ENCODE data around the gene TNFRSF19. TPM values are rescaled to one million over a fixed set of nuclear protein-coding genes. Genes with fewer than 3 reads are reported as not detected.
A peak's percentile ranks its signal among the peaks of the same experiment; 100 is the strongest.

TNFRSF19 gene
- polyA plus RNA-seq, 1 donor from 2014 or later: 0.29 TPM

GRCh38 chr13:23621316-23621645 is 51.1 kb downstream of the TNFRSF19 start:
- no peaks in the 10 kb centered on the region for H3K4me1 Mint-ChIP-seq
- H3K9me3 Mint-ChIP-seq: no peaks in the 10 kb centered on the region
- H3K4me3 Mint-ChIP-seq: no peak overlapping the region
- H3K27me3 Mint-ChIP-seq: peaks cover 7% of the 10 kb centered on the region
- no peaks in the 10 kb centered on the region for H3K36me3 Mint-ChIP-seq
- H3K27ac Mint-ChIP-seq: no peak overlapping the region

DNA sequence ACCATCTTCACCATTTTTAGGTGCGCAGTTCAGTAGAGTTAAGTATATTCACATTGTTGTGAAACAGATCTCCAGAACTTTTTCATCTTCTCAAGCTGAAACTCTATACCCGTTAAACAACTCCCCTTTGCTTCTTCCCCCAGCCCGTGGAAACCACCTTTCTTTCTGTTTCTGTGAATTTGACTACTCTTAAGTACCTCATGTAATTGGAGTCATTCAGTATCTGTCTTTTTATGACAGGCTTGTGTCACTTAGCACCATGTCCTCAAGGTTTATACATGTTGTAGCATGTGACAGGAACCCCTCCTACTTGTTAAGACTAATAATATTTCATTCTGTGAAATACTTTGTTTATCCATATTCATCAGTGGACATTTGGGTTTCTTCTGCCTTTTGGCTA is 52.8 kb downstream of the TNFRSF19 start:
- Mint-ChIP-seq H3K9me3 (no peaks in the 10 kb centered on the region), H3K4me1 (no peaks in the 10 kb centered on the region), H3K27me3 (peaks cover 5% of the 10 kb centered on the region), H3K36me3 (peaks cover 2% of the 10 kb centered on the region), H3K4me3 (no peak overlapping the region), H3K27ac (no peak overlapping the region)

DNA sequence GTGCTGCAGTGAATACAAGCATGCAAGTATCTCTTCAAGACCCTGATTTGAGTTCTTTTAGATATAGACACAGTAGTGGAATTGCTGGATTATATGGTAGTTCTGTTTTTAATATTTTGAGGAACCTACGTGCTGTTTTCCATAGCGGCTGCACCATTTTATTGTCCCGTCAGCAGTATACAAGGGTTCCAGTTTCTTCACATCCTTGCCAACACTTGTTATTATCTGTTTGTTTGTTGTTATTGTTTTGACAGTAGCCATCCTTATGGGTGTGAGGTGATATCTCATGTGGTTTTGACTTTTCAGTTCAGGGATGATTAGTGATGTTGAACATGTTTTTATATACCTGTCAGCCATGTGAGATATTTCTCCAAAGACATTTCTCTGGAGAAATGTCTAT is 53.2 kb downstream of the TNFRSF19 start:
- Mint-ChIP-seq H3K9me3 (no peaks in the 10 kb centered on the region), H3K4me1 (no peaks in the 10 kb centered on the region), H3K36me3 (peaks cover 2% of the 10 kb centered on the region), H3K27ac (no peak overlapping the region), H3K4me3 (no peak overlapping the region), H3K27me3 (peaks cover 8% of the 10 kb centered on the region)

DNA sequence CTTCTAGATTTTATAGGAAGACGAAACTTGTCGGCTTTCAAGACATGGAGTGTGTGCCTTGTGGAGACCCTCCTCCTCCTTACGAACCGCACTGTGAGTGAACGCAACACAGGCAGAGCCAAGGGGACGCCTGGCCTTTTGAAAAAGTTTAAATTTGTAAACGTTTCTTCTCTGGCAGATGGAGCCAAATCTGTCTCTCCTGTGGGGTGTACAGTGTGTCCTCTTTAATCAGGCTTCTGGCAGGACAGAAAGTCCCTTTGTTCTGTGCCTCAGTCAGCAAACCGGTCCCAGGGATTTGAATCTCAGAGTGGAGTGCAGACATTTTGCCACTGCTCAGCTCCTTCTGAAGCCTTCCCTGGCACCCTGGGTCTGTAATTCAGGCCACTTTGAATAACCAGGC is 56.5 kb downstream of the TNFRSF19 start:
- H3K27me3 Mint-ChIP-seq: peaks cover 14% of the 10 kb centered on the region
- no peak overlapping the region for H3K27ac Mint-ChIP-seq
- peaks cover 2% of the 10 kb centered on the region for H3K36me3 Mint-ChIP-seq
- H3K4me1 Mint-ChIP-seq: no peaks in the 10 kb centered on the region
- H3K4me3 Mint-ChIP-seq: no peak overlapping the region
- H3K9me3 Mint-ChIP-seq: no peaks in the 10 kb centered on the region

GRCh38 chr13:23627410-23627809 is 57.2 kb downstream of the TNFRSF19 start:
- peaks cover 2% of the 10 kb centered on the region for H3K36me3 Mint-ChIP-seq
- H3K27ac Mint-ChIP-seq: no peak overlapping the region
- H3K27me3 Mint-ChIP-seq: peaks cover 15% of the 10 kb centered on the region
- no peak overlapping the region for H3K4me3 Mint-ChIP-seq
- H3K9me3 Mint-ChIP-seq: no peaks in the 10 kb centered on the region
- H3K4me1 Mint-ChIP-seq: no peaks in the 10 kb centered on the region

GRCh38 chr13:23628250-23628649 is 58.0 kb downstream of the TNFRSF19 start:
- Mint-ChIP-seq H3K27ac (no peak overlapping the region), H3K36me3 (peaks cover 2% of the 10 kb centered on the region), H3K27me3 (peaks cover 18% of the 10 kb centered on the region), H3K9me3 (no peaks in the 10 kb centered on the region), H3K4me3 (no peak overlapping the region), H3K4me1 (no peaks in the 10 kb centered on the region)

GRCh38 chr13:23628765-23629565 is 58.8 kb downstream of the TNFRSF19 start:
- H3K4me3 Mint-ChIP-seq: no peak overlapping the region
- H3K4me1 Mint-ChIP-seq: no peaks in the 10 kb centered on the region
- no peaks in the 10 kb centered on the region for H3K9me3 Mint-ChIP-seq
- no peak overlapping the region for H3K27ac Mint-ChIP-seq
- H3K36me3 Mint-ChIP-seq: peaks cover 2% of the 10 kb centered on the region
- H3K27me3 Mint-ChIP-seq: peaks cover 18% of the 10 kb centered on the region

DNA sequence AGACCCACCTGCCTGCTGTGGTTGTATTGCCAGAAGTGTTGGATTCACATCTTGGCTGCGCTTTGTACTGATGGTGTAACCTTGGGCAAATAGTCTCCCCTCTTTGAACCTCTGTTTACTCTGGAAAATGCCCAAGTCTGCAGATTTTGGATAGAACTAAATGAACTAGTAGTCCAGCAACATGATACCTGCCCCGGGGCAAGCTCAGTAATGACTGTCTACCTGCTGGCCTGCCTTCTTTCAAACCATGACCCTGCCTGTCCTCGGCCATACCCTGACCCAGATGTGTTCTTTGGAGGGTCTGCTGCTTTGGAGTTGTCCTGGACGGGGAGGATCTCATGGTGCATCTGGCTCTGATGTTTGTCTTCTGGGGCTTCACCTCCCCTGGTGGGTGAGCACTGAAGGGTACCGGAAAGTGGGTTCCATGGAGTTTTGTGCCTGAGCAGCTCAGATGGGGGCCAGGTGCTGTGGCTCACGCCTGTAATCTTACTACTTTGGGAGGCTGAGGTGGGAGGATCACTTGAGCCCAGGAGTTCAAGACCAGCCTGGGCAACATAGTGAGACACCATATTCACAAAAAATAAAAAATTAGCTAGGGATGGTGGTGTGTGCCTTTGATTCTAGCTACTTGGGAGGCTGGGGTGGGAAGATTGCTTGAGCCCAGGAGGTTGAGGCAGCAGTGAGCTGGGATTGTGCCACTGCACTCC is 59.5 kb downstream of the TNFRSF19 start:
- H3K4me1 Mint-ChIP-seq: no peaks in the 10 kb centered on the region
- peaks cover 2% of the 10 kb centered on the region for H3K36me3 Mint-ChIP-seq
- H3K27me3 Mint-ChIP-seq: peaks cover 20% of the 10 kb centered on the region
- H3K4me3 Mint-ChIP-seq: no peak overlapping the region
- no peaks in the 10 kb centered on the region for H3K9me3 Mint-ChIP-seq
- no peak overlapping the region for H3K27ac Mint-ChIP-seq

DNA sequence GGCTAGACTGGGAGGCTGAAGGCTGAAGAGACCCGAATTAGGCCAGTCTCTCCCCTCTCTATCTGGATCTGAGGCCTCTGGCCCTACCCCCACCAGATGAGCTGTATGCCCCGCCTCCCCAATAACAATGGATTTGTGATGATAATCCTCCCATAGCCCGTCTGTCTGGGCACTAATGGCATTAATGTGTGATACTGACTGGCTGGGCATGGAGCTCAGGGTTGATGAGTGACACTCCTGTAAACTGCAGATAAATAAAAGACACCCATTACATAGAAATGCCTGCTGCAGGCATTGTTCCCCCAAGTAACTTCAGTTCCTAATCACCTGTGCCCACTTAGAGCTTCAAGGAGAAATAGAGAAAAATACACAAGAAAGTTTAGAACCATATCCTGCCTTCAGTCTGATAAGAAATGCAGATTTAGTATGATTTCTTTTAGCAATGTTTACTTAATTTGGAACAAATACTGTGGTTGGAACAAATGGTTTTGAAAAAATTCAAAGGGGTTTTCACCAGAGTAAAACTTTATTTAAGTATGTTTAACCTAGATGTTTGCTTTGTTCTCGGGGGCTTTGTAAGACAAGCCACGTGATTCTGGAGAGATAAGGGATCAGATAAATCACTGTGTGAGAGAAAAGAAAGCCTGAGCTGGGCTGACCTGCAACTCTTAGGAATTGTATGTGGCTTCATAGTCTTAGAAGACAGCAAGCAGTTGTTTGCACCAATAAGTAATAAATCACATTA is 60.3 kb downstream of the TNFRSF19 start:
- H3K36me3 Mint-ChIP-seq: peaks cover 2% of the 10 kb centered on the region
- peaks cover 20% of the 10 kb centered on the region for H3K27me3 Mint-ChIP-seq
- H3K27ac Mint-ChIP-seq: no peak overlapping the region
- H3K9me3 Mint-ChIP-seq: no peaks in the 10 kb centered on the region
- no peak overlapping the region for H3K4me3 Mint-ChIP-seq
- H3K4me1 Mint-ChIP-seq: no peaks in the 10 kb centered on the region

DNA sequence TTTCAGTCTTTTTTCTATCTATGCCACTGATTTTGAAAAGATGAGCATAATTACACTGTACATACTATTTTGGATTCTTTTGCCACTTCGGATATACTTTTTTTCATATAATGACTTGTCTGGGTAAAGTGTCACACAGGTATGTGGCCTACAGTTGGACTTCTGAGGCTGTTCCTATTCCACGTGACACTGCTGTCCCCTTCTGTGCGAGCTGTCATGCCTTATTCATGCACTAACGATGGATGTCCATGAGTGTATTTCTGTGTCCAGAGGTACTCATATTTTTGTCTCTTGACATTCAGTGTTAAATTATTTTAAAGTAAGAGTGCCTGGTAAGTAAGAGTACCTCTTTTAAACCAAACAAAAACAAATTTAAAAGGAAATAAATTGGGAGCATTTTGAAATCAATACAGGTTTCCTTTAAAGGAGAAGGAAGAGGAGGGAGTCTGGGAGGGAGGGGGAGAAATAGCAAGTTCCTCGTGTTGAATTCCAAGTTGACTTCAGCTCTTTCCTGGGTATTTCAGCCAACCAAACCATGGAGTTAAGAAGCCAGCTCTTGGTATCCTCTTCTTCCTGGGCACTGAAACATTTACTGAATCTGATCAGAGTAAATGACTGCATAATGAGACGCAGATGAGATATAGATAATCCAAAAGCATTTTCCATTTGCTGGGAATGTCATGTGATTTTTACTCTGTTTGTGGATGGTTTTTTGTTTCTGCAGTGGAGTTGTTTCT is 61.3 kb downstream of the TNFRSF19 start:
- Mint-ChIP-seq H3K27ac (no peak overlapping the region), H3K9me3 (no peaks in the 10 kb centered on the region), H3K4me1 (no peaks in the 10 kb centered on the region), H3K27me3 (peaks cover 20% of the 10 kb centered on the region), H3K36me3 (peaks cover 2% of the 10 kb centered on the region), H3K4me3 (no peak overlapping the region)

GRCh38 chr13:23632048-23632582 is 61.9 kb downstream of the TNFRSF19 start:
- no peaks in the 10 kb centered on the region for H3K9me3 Mint-ChIP-seq
- no peak overlapping the region for H3K4me3 Mint-ChIP-seq
- no peaks in the 10 kb centered on the region for H3K4me1 Mint-ChIP-seq
- H3K36me3 Mint-ChIP-seq: peaks cover 2% of the 10 kb centered on the region
- peaks cover 20% of the 10 kb centered on the region for H3K27me3 Mint-ChIP-seq
- H3K27ac Mint-ChIP-seq: peak overlapping the region in 1 of 3 donors; percentile 86

DNA sequence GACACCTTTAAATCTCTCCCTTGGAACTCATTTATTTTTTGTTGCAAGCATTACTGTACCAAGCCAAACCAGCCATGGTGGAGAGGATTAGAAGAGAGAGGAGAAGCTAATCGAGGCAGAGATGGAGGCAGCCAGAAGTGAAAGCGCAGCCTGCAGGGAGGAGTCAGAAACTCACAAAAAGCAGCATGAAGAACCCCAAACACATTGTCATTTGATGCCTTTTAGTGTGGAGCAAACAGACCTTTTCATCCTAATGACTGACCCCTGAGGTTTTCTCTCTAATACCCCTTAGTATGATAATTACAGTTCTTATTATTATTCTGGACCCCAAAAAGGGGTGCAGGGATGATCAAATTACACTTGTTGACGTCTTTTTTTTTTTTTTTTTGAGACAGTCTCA is 62.5 kb downstream of the TNFRSF19 start:
- Mint-ChIP-seq H3K9me3 (no peaks in the 10 kb centered on the region), H3K4me1 (no peaks in the 10 kb centered on the region), H3K27ac (peak overlapping the region in 1 of 3 donors; percentile 86), H3K4me3 (no peak overlapping the region), H3K27me3 (peaks cover 17% of the 10 kb centered on the region), H3K36me3 (no peaks in the 10 kb centered on the region)

GRCh38 chr13:23634897-23635296 is 64.7 kb downstream of the TNFRSF19 start:
- H3K27ac Mint-ChIP-seq: no peak overlapping the region
- H3K9me3 Mint-ChIP-seq: no peaks in the 10 kb centered on the region
- H3K4me3 Mint-ChIP-seq: no peak overlapping the region
- H3K4me1 Mint-ChIP-seq: no peaks in the 10 kb centered on the region
- H3K27me3 Mint-ChIP-seq: peaks cover 6% of the 10 kb centered on the region
- no peaks in the 10 kb centered on the region for H3K36me3 Mint-ChIP-seq

GRCh38 chr13:23636360-23636759 is 66.1 kb downstream of the TNFRSF19 start:
- no peaks in the 10 kb centered on the region for H3K4me1 Mint-ChIP-seq
- H3K27me3 Mint-ChIP-seq: peaks cover 5% of the 10 kb centered on the region
- H3K4me3 Mint-ChIP-seq: no peak overlapping the region
- no peak overlapping the region for H3K27ac Mint-ChIP-seq
- H3K9me3 Mint-ChIP-seq: no peaks in the 10 kb centered on the region
- no peaks in the 10 kb centered on the region for H3K36me3 Mint-ChIP-seq

- H3K9me3 Mint-ChIP-seq: no peaks in the 10 kb centered on the region
Measured at GRCh38 chr13:23637829-23638228, 67.6 kb downstream of the TNFRSF19 start.

More at GRCh38 chr13:23637829-23638228, 67.6 kb downstream of the TNFRSF19 start:
- H3K36me3 Mint-ChIP-seq: no peaks in the 10 kb centered on the region
- H3K4me3 Mint-ChIP-seq: no peak overlapping the region
- peaks cover 2% of the 10 kb centered on the region for H3K27me3 Mint-ChIP-seq
- H3K27ac Mint-ChIP-seq: no peak overlapping the region
- no peaks in the 10 kb centered on the region for H3K4me1 Mint-ChIP-seq
